Colonic mucosa (tissue), 4 donors: Measurements from ENCODE around the gene PRKCH. TPM values are rescaled to one million over a fixed set of nuclear protein-coding genes. Genes with fewer than 3 reads are reported as not detected.

ENCODE experiments used
- DNase-seq: peaks from one replicate; pipeline ENCODE4 v3.0.0-alpha.2; 2020
- H3K27ac ChIP-seq: fragments of 200-600 bp; one replicate; pipeline ENCODE4 v1.8.0; 2021
- H3K27me3 ChIP-seq: fragments of 200-600 bp; one replicate; pipeline ENCODE4 v1.8.0; 2021
- H3K36me3 ChIP-seq: fragments of 200-600 bp; one replicate; pipeline ENCODE4 v1.8.0; 2021
- H3K4me1 ChIP-seq: fragments of 200-600 bp; one replicate; pipeline ENCODE4 v1.8.0; 2021; ENCODE audit warnings: mild to moderate bottlenecking
- H3K4me3 ChIP-seq: fragments of 200-600 bp; one replicate; pipeline ENCODE4 v1.8.0; 2021
- H3K9ac ChIP-seq, 2 donors: one replicate each; pipeline ENCODE4 v1.7.0; 2013; ENCODE audit warnings: control low read depth in 2 of 2, low read depth in 2 of 2, low read length in 2 of 2
- H3K9me3 ChIP-seq: fragments of 200-600 bp; one replicate; pipeline ENCODE4 v1.8.0; 2021
- CTCF ChIP-seq: fragments of 200-600 bp; IDR thresholded peaks from one replicate; pipeline ENCODE4 v1.8.0; 2022; ENCODE audit warnings: antibody characterized with exemption, mild to moderate bottlenecking
- intact Hi-C: fragments of 100-400 bp; cut with DNase I; formaldehyde crosslinking; loops from one replicate; pipeline ENCODE4 v1.14.1; 2022
- total RNA-seq, 2 donors: library from RNA; stranded (reverse); fragmentation: NEBNext Ultra II Directional in 1 of 2; extraction: Animal tissue kit (Norgen Biotek cat#: 25700) in 1 of 2; gene quantifications; one replicate each; pipeline ENCODE4 v1.2.1, GENCODE V29; 2021
- donor health status: healthy.
- donor health status: DM: no; HTN: no; CAD: no.
- donor health status: DM: no; HTN: no; CAD: no.

The PRKCH gene
- total RNA-seq, 2 donors from 2014 or later, result 11.4 to 11.5 TPM

- Histone ChIP-seq H3K9me3 (no peaks in the 10 kb centered on the region), H3K9ac (peak overlapping the region in 1 of 2 donors; percentile 62), H3K4me1 (no peaks in the 10 kb centered on the region), H3K4me3 (peak overlapping the region; percentile 65), H3K27ac (peak overlapping the region; percentile 50), H3K27me3 (peaks cover 7% of the 10 kb centered on the region), H3K36me3 (no peaks in the 10 kb centered on the region)
- DNase-seq, result peak; percentile 29
- no peak for TF ChIP-seq CTCF
- intact Hi-C loops, result no loop called here
These were observed 484 bp upstream of the PRKCH start for GRCh38 chr14:61320806-61321384.

- peak; percentile 72 for DNase-seq
- TF ChIP-seq CTCF, result no peak
- no peaks in the 10 kb centered on the region for H3K9me3 ChIP-seq
- H3K27me3 ChIP-seq, result peaks cover 7% of the 10 kb centered on the region
- no peaks in the 10 kb centered on the region for H3K36me3 ChIP-seq
- H3K27ac ChIP-seq, result peak overlapping the region; percentile 50
- H3K4me1 ChIP-seq, result no peaks in the 10 kb centered on the region
- peak overlapping the region; percentile 28 to 67 for H3K9ac ChIP-seq
- intact Hi-C loops, result no loop called here
- H3K4me3 ChIP-seq, result peak overlapping the region; percentile 65
These were observed 826 bp downstream of the PRKCH start for GRCh38 chr14:61322011-61322798.

GRCh38 chr14:61322799-61323290 lies 1.5 kb downstream of the PRKCH start:
- intact Hi-C loops, result no loop called here
- H3K36me3 ChIP-seq, result no peaks in the 10 kb centered on the region
- peaks cover 7% of the 10 kb centered on the region for H3K27me3 ChIP-seq
- H3K4me1 ChIP-seq, result no peaks in the 10 kb centered on the region
- H3K9me3 ChIP-seq, result no peaks in the 10 kb centered on the region
- peak overlapping the region; percentile 65 for H3K4me3 ChIP-seq
- peak overlapping the region; percentile 50 for H3K27ac ChIP-seq
- DNase-seq, result no peak
- no peak for TF ChIP-seq CTCF
- H3K9ac ChIP-seq, result peak overlapping the region; percentile 28 to 54

- no peak overlapping the region for H3K4me3 ChIP-seq
- H3K27ac ChIP-seq, result no peak overlapping the region
These were observed 2.6 kb downstream of the PRKCH start for GRCh38 chr14:61323970-61324369.

GRCh38 chr14:61325166-61325565 lies 3.8 kb downstream of the PRKCH start:
- intact Hi-C loops, result no loop called here
- H3K4me3 ChIP-seq, result no peak overlapping the region
- H3K27ac ChIP-seq, result no peak overlapping the region
- H3K4me1 ChIP-seq, result no peaks in the 10 kb centered on the region
- DNase-seq, result no peak
- no peaks in the 10 kb centered on the region for H3K9me3 ChIP-seq
- TF ChIP-seq CTCF, result no peak
- no peak overlapping the region for H3K9ac ChIP-seq
- peaks cover 7% of the 10 kb centered on the region for H3K27me3 ChIP-seq
- H3K36me3 ChIP-seq, result no peaks in the 10 kb centered on the region

More at GRCh38 chr14:61323970-61324369, 2.6 kb downstream of the PRKCH start:
- no peaks in the 10 kb centered on the region for H3K36me3 ChIP-seq
- TF ChIP-seq CTCF, result no peak
- peaks cover 7% of the 10 kb centered on the region for H3K27me3 ChIP-seq
- no peak for DNase-seq
- intact Hi-C loops, result no loop called here
- no peaks in the 10 kb centered on the region for H3K9me3 ChIP-seq
- H3K9ac ChIP-seq, result no peak overlapping the region
- no peaks in the 10 kb centered on the region for H3K4me1 ChIP-seq
